Pancreas (tissue), 10 donors: ENCODE results near the gene SLC30A5. TPM values are rescaled to one million over a fixed set of nuclear protein-coding genes. Genes with fewer than 3 reads are reported as not detected.

ENCODE experiments used
- ATAC-seq, 4 donors: fragments of 200-7000 bp; cut with Tn5 transposase; one replicate each; pipeline versions ENCODE4 v1.8.0 to v1.9.1; 2020; ENCODE audit warnings: mild to moderate bottlenecking in 4 of 4, moderate library complexity in 4 of 4
- DNase-seq, 6 donors: peaks; one replicate each; pipeline ENCODE4 v3.0.0-alpha.2; 2020
- FAIRE-seq: peaks from 2 replicates; lab custom pipeline; 2012; peaks lifted over from hg19 to GRCh38; lab: Jason Lieb, UNC
- H3K27ac ChIP-seq, 4 donors: fragments of 200-600 bp; sonication (generic); 1 replicate in 3 of 4; 2 replicates in 1 of 4; pipeline versions ENCODE4 v1.5.0 to v1.8.0; 2020
- H3K27me3 ChIP-seq, 4 donors: fragments of 200-600 bp; one replicate each; pipeline ENCODE4 v1.8.0; 2021
- H3K36me3 ChIP-seq, 3 donors: fragments of 200-600 bp; sonication (generic) in 1 of 3; one replicate each; pipeline versions ENCODE4 v1.5.0 to v1.8.0; 2020 to 2021
- H3K4me1 ChIP-seq, 3 donors: fragments of 200-600 bp; one replicate each; pipeline ENCODE4 v1.8.0; 2021
- H3K4me3 ChIP-seq, 4 donors: fragments of 200-600 bp; sonication (generic) in 2 of 4; one replicate each; pipeline versions ENCODE4 v1.5.0 to v1.8.0; 2020 to 2021
- H3K9me3 ChIP-seq, 4 donors: fragments of 200-600 bp; one replicate each; pipeline ENCODE4 v1.8.0; 2021
- WGBS, 2 donors: extraction: QIAGEN DNeasy Blood & Tissue Kit; methylation state at CpG; one replicate each; pipeline ENCODE4 v1.1.7; 2013; 5-methylcytosine and 5-hydroxymethylcytosine counted together
- intact Hi-C, 3 donors: fragments of 100-400 bp; cut with DNase I; formaldehyde crosslinking; loops; one replicate each; pipeline versions ENCODE4 v1.11.1 to v1.14.2; 2022
- polyA plus RNA-seq, 2 donors: library from polyadenylated mRNA; stranded (reverse); fragments of 200-250 nt; gene quantifications; one replicate each; pipeline ENCODE4 v1.2.3, GENCODE V29; 2013
- total RNA-seq, 6 donors: library from RNA; stranded (reverse); fragmentation: NEBNext Ultra II Directional in 4 of 6; extraction: Animal tissue kit (Norgen Biotek cat#: 25700) in 4 of 6; gene quantifications; one replicate each; pipeline versions ENCODE4 v1.2.1 to v1.2.4, GENCODE V29; 2021 to 2023
- TF ChIP-seq, protein P1 (sequence below), 4 donors: fragments of 200-600 bp; sonication (generic) in 3 of 4; IDR thresholded peaks; one replicate each; pipeline versions ENCODE4 v1.5.0 to v1.8.0; 2021; ENCODE audit warnings: antibody characterized with exemption in 4 of 4
- donor health status: healthy with polysubstance abuse.
- donor health status: DM: no; HTN: no; CAD: no; lungs with moderate emphysema.
- donor health status: DM: no; HTN: no; CAD: no.
- donor health status: control.
- donor health status: control.
- donor health status: Bipolar disorder and iron deficiency.
- donor health status: DM: yes; HTN: yes; CAD: no.
- donor health status: DM: no; HTN: no; CAD: no.
- donor health status: DM: no; HTN: no; CAD: no.
- donor health status: DM: yes; HTN: yes; CAD: no.

The SLC30A5 gene
- total and polyA plus RNA-seq, 8 donors, result 18.2 to 37.0 (median 25.0) TPM

- no peaks in the 10 kb centered on the region for H3K36me3 ChIP-seq
- no peaks in the 10 kb centered on the region for H3K27me3 ChIP-seq
- WGBS, 2 donors, result 43 to 51% methylated on average over 2 of the region's 2 CpGs
- H3K4me1 ChIP-seq, result no peaks in the 10 kb centered on the region
- intact Hi-C loops, result no loop called here
- no peak overlapping the region for H3K27ac ChIP-seq
- H3K4me3 ChIP-seq, result no peak overlapping the region
- FAIRE-seq (no peak), DNase-seq (no peak), ATAC-seq (no peak)
- TF ChIP-seq, protein P1, sequence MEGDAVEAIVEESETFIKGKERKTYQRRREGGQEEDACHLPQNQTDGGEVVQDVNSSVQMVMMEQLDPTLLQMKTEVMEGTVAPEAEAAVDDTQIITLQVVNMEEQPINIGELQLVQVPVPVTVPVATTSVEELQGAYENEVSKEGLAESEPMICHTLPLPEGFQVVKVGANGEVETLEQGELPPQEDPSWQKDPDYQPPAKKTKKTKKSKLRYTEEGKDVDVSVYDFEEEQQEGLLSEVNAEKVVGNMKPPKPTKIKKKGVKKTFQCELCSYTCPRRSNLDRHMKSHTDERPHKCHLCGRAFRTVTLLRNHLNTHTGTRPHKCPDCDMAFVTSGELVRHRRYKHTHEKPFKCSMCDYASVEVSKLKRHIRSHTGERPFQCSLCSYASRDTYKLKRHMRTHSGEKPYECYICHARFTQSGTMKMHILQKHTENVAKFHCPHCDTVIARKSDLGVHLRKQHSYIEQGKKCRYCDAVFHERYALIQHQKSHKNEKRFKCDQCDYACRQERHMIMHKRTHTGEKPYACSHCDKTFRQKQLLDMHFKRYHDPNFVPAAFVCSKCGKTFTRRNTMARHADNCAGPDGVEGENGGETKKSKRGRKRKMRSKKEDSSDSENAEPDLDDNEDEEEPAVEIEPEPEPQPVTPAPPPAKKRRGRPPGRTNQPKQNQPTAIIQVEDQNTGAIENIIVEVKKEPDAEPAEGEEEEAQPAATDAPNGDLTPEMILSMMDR (IDR thresholded peaks at IDR 0.05), result no peak
- no peaks in the 10 kb centered on the region for H3K9me3 ChIP-seq
These were observed 44.0 kb upstream of the SLC30A5 start for GRCh38 chr5:69049796-69050195.

GRCh38 chr5:69050214-69050613, 43.6 kb upstream of the SLC30A5 start:
- H3K27me3 ChIP-seq, result no peaks in the 10 kb centered on the region
- TF ChIP-seq, protein P1 (IDR thresholded peaks at IDR 0.05), result no peak
- FAIRE-seq (no peak), DNase-seq (no peak), ATAC-seq (peak; percentile 37 to 64 (median 52))
- WGBS, 2 donors, result 33 to 45% methylated on average over 3 of the region's 3 CpGs
- no peaks in the 10 kb centered on the region for H3K4me1 ChIP-seq
- no peaks in the 10 kb centered on the region for H3K36me3 ChIP-seq
- H3K9me3 ChIP-seq, result no peaks in the 10 kb centered on the region
- intact Hi-C loops, result no loop called here
- H3K27ac ChIP-seq, result no peak overlapping the region
- no peak overlapping the region for H3K4me3 ChIP-seq

- TF ChIP-seq, protein P1 (IDR thresholded peaks at IDR 0.05), result no peak
- no peak for ATAC-seq
- Histone ChIP-seq H3K4me1 (no peaks in the 10 kb centered on the region), H3K9me3 (no peaks in the 10 kb centered on the region), H3K4me3 (no peak overlapping the region), H3K27me3 (no peaks in the 10 kb centered on the region), H3K36me3 (no peaks in the 10 kb centered on the region), H3K27ac (no peak overlapping the region)
- no peak for DNase-seq
- no peak for FAIRE-seq
- 91 to 92% methylated on average over 6 of the region's 6 CpGs for WGBS, 2 donors
- intact Hi-C loops, result no loop called here
These were observed 41.6 kb upstream of the SLC30A5 start for GRCh38 chr5:69052181-69052580.

DNA sequence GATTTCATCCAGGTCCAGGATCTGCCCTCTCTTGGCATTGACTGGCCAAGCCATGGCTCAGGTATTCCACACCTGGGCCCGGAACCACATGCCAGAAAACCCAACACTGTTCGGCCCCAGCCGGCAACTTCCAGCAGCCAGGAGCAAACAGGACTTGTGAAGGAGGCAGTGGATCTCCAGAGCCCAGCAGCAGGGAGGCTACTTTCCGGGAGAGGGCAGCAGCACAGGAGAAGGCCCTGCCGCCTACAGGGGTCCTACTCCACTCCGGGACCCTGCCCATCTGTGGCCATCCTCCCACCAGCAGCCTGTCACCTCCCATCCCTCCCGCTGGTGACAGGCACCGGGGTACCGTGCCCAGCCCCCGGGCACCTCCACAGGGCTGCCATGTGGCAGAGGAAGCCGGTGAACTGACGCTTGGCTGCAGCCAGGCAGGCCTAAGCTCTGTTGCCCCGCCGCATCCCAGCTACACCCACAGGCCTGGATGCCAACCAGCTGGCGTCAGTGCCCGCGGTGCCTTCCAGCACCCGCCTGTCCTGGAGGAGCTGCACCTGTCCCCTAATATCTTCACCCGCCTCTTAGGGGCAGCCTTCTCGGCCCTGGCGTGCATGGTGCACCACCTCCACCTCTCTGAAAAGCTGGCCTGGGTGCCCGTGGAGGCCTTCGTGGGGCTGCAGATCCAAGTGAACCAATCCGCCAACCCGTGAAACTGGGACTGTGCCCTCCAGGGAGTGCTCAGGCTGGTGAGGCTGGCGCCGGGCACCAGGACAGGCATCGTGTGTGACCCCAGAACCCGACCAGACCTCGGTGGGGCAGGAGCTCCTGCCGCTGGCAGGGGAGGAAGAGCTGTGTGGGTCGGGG, 18.9 kb upstream of the SLC30A5 start:
- H3K4me1 ChIP-seq, result peaks cover 0 to 9% (median 0%) of the 10 kb centered on the region in 3 donors
- no peak overlapping the region for H3K4me3 ChIP-seq
- H3K27me3 ChIP-seq, result no peaks in the 10 kb centered on the region
- ATAC-seq, result no peak
- H3K9me3 ChIP-seq, result no peaks in the 10 kb centered on the region
- WGBS, 2 donors, result 92% methylated on average over 31 to 32 of the region's 32 CpGs
- TF ChIP-seq, protein P1 (IDR thresholded peaks at IDR 0.05), result no peak
- no peaks in the 10 kb centered on the region for H3K36me3 ChIP-seq
- no peak for FAIRE-seq
- no peak overlapping the region for H3K27ac ChIP-seq
- DNase-seq, result peak in 1 of 6 donors; percentile 22
- intact Hi-C loops, result no loop called here
